IPS-20b (cell line): Measurements from ENCODE around the gene TOB2.

ENCODE experiments used
- H3K27ac ChIP-seq: one replicate; pipeline ENCODE4 v1.5.1; 2013; ENCODE audit warnings: low read length
- H3K27me3 ChIP-seq: 2 replicates; pipeline ENCODE4 v1.6.1; 2013; ENCODE audit warnings: mild to moderate bottlenecking, low read length, inconsistent platforms; ENCODE audit not compliant: insufficient read depth
- H3K36me3 ChIP-seq: 2 replicates; pipeline ENCODE4 v1.6.1; 2013; ENCODE audit warnings: low read depth, mild to moderate bottlenecking, inconsistent platforms, low read length, moderate library complexity; ENCODE audit not compliant: insufficient read depth
- H3K4me1 ChIP-seq: 2 replicates; pipeline ENCODE4 v1.6.1; 2013; ENCODE audit warnings: mild to moderate bottlenecking, control low read depth, inconsistent platforms, low read length, moderate library complexity; ENCODE audit not compliant: insufficient read depth
- H3K4me3 ChIP-seq: 2 replicates; pipeline ENCODE4 v1.5.1; 2013; ENCODE audit warnings: mild to moderate bottlenecking, low read length, inconsistent platforms
- H3K9ac ChIP-seq: 2 replicates; pipeline ENCODE4 v1.6.1; 2013; ENCODE audit warnings: low read depth, mild to moderate bottlenecking, inconsistent platforms, low read length, moderate library complexity
- H3K9me3 ChIP-seq: 2 replicates; pipeline ENCODE4 v1.6.1; 2013; ENCODE audit warnings: mild to moderate bottlenecking, low read depth, low read length, inconsistent platforms; ENCODE audit not compliant: insufficient read depth

The TOB2 gene

GRCh38 chr22:41446639-41447434 is at the start of gene TOB2:
TSS of gene TOB2 (minus strand) at chr22:41446801. CDS start at chr22:41437345, 9,456 bp downstream.
- H3K9me3 ChIP-seq = no peaks in the 10 kb centered on the region
- peak within 1 kb of the TSS; percentile 98 for H3K4me3 ChIP-seq
- peak within 1 kb of the TSS; percentile 99 for H3K9ac ChIP-seq
- H3K36me3 ChIP-seq = peaks cover 20% of the 10 kb centered on the region
- H3K4me1 ChIP-seq = peaks cover 7% of the 10 kb centered on the region; the same call in 1 of the 2 replicates
- H3K27ac ChIP-seq = peak within 1 kb of the TSS; percentile 99
- no peaks in the 10 kb centered on the region for H3K27me3 ChIP-seq

GRCh38 chr22:41491374-41492100 is 44.9 kb upstream of the TOB2 start:
- Histone ChIP-seq H3K27me3 (no peaks in the 10 kb centered on the region), H3K9me3 (no peaks in the 10 kb centered on the region), H3K4me1 (peaks cover 41% of the 10 kb centered on the region), H3K9ac (no peak overlapping the region), H3K27ac (no peak overlapping the region), H3K4me3 (no peak overlapping the region), H3K36me3 (no peaks in the 10 kb centered on the region)

- H3K27ac ChIP-seq = no peak overlapping the region
- no peaks in the 10 kb centered on the region for H3K9me3 ChIP-seq
- no peaks in the 10 kb centered on the region for H3K27me3 ChIP-seq
- H3K4me3 ChIP-seq = peak overlapping the region; percentile 8; the same call in 1 of the 2 replicates
- peaks cover 41% of the 10 kb centered on the region for H3K4me1 ChIP-seq
- peak overlapping the region; percentile 31; the same call in 1 of the 2 replicates for H3K9ac ChIP-seq
- H3K36me3 ChIP-seq = no peaks in the 10 kb centered on the region
Measured at GRCh38 chr22:41488596-41489385, 42.2 kb upstream of the TOB2 start.

GRCh38 chr22:41488076-41488475 is 41.5 kb upstream of the TOB2 start:
- Histone ChIP-seq H3K4me1 (peaks cover 42% of the 10 kb centered on the region), H3K27ac (no peak overlapping the region), H3K9ac (peak overlapping the region; percentile 31; the same call in 1 of the 2 replicates), H3K36me3 (no peaks in the 10 kb centered on the region), H3K9me3 (no peaks in the 10 kb centered on the region), H3K27me3 (no peaks in the 10 kb centered on the region), H3K4me3 (peak overlapping the region; percentile 8; the same call in 1 of the 2 replicates)

- Histone ChIP-seq H3K9ac (no peak overlapping the region), H3K27ac (no peak overlapping the region), H3K4me3 (no peak overlapping the region), H3K4me1 (peaks cover 50% of the 10 kb centered on the region), H3K36me3 (no peaks in the 10 kb centered on the region), H3K9me3 (no peaks in the 10 kb centered on the region), H3K27me3 (no peaks in the 10 kb centered on the region)
Measured at GRCh38 chr22:41487037-41487935, 40.7 kb upstream of the TOB2 start.

- peaks cover 55% of the 10 kb centered on the region for H3K4me1 ChIP-seq
- no peak overlapping the region for H3K4me3 ChIP-seq
- H3K9ac ChIP-seq = no peak overlapping the region
- no peak overlapping the region for H3K27ac ChIP-seq
- no peaks in the 10 kb centered on the region for H3K9me3 ChIP-seq
- no peaks in the 10 kb centered on the region for H3K27me3 ChIP-seq
- H3K36me3 ChIP-seq = no peaks in the 10 kb centered on the region
Measured at GRCh38 chr22:41485033-41485432, 38.4 kb upstream of the TOB2 start.

GRCh38 chr22:41482319-41482935 is 35.8 kb upstream of the TOB2 start:
- Histone ChIP-seq H3K4me3 (peak overlapping the region; percentile 43; the same call in 1 of the 2 replicates), H3K4me1 (peaks cover 44% of the 10 kb centered on the region), H3K9ac (peak overlapping the region; percentile 6; the same call in 1 of the 2 replicates), H3K27ac (peak overlapping the region; percentile 42), H3K36me3 (no peaks in the 10 kb centered on the region), H3K27me3 (no peaks in the 10 kb centered on the region), H3K9me3 (no peaks in the 10 kb centered on the region)

- H3K27ac ChIP-seq = peak overlapping the region; percentile 42
Measured at GRCh38 chr22:41481925-41482318, 35.3 kb upstream of the TOB2 start.

GRCh38 chr22:41481131-41481830 is 34.7 kb upstream of the TOB2 start:
- peak overlapping the region; percentile 43; the same call in 1 of the 2 replicates for H3K4me3 ChIP-seq
- H3K9me3 ChIP-seq = no peaks in the 10 kb centered on the region
- H3K36me3 ChIP-seq = no peaks in the 10 kb centered on the region
- peak overlapping the region; percentile 11; the same call in 1 of the 2 replicates for H3K9ac ChIP-seq
- H3K4me1 ChIP-seq = peaks cover 39% of the 10 kb centered on the region
- peak overlapping the region; percentile 4 for H3K27ac ChIP-seq
- no peaks in the 10 kb centered on the region for H3K27me3 ChIP-seq

More at GRCh38 chr22:41481925-41482318, 35.3 kb upstream of the TOB2 start:
- Histone ChIP-seq H3K4me1 (peaks cover 39% of the 10 kb centered on the region), H3K36me3 (no peaks in the 10 kb centered on the region), H3K4me3 (peak overlapping the region; percentile 43; the same call in 1 of the 2 replicates), H3K9ac (peak overlapping the region; percentile 6; the same call in 1 of the 2 replicates), H3K9me3 (no peaks in the 10 kb centered on the region), H3K27me3 (no peaks in the 10 kb centered on the region)

GRCh38 chr22:41480397-41480735 is 33.8 kb upstream of the TOB2 start:
- Histone ChIP-seq H3K27ac (no peak overlapping the region), H3K4me3 (peak overlapping the region; percentile 14; the same call in 1 of the 2 replicates), H3K9ac (peak overlapping the region; percentile 19; the same call in 1 of the 2 replicates), H3K36me3 (no peaks in the 10 kb centered on the region), H3K27me3 (no peaks in the 10 kb centered on the region), H3K9me3 (no peaks in the 10 kb centered on the region), H3K4me1 (peaks cover 39% of the 10 kb centered on the region)
